Muscle of back (tissue), 11 donors: Measurements from ENCODE around the gene ASCL1. TPM values are rescaled to one million over a fixed set of nuclear protein-coding genes. Genes with fewer than 3 reads are reported as not detected.

ENCODE experiments used
- DNase-seq, 3 donors: peaks; one replicate each; pipeline versions ENCODE4 v3.0.0 to v3.0.0-alpha.2; 2013
- polyA plus RNA-seq, 10 donors: library from polyadenylated mRNA; unstranded; fragments of 120-200 nt; gene quantifications; one replicate each; pipeline ENCODE4 v1.2.1, GENCODE V29; 2013; ENCODE audit not compliant: insufficient read length in 10 of 10

Gene ASCL1
- polyA plus RNA-seq, 10 donors, result 0.05 to 0.22 (median 0.16) TPM; not detected in 7

- DNase-seq, result no peak
These were observed 6.4 kb upstream of the ASCL1 start for GRCh38 chr12:102950950-102951619.

GRCh38 chr12:102951841-102952240 is 5.6 kb upstream of the ASCL1 start:
- no peak for DNase-seq

- no peak for DNase-seq
These were observed 4.3 kb upstream of the ASCL1 start for GRCh38 chr12:102953221-102953620.

GRCh38 chr12:102954134-102954533 is 3.3 kb upstream of the ASCL1 start:
- DNase-seq, result no peak

GRCh38 chr12:102955926-102956737 is 1.3 kb upstream of the ASCL1 start:
- DNase-seq, result no peak

- DNase-seq, result no peak
These were observed 641 bp upstream of the ASCL1 start for GRCh38 chr12:102956738-102957327.

GRCh38 chr12:102958073-102958829 is 777 bp downstream of the ASCL1 start:
- peak in 2 of 3 donors; percentile 3 to 69 for DNase-seq

- DNase-seq, result no peak
These were observed 1.3 kb downstream of the ASCL1 start for GRCh38 chr12:102958830-102959176.

- no peak for DNase-seq
These were observed 1.9 kb downstream of the ASCL1 start for GRCh38 chr12:102959391-102959790.

- no peak for DNase-seq
These were observed 3.4 kb downstream of the ASCL1 start for GRCh38 chr12:102960766-102961465.

GRCh38 chr12:102961466-102961855 is 4.0 kb downstream of the ASCL1 start:
- no peak for DNase-seq

- no peak for DNase-seq
These were observed 5.1 kb downstream of the ASCL1 start for GRCh38 chr12:102962532-102962931.

GRCh38 chr12:102962986-102963385 is 5.5 kb downstream of the ASCL1 start:
- no peak for DNase-seq

- DNase-seq, result no peak
These were observed 6.3 kb downstream of the ASCL1 start for GRCh38 chr12:102963796-102964195.

GRCh38 chr12:102964872-102965271 is 7.4 kb downstream of the ASCL1 start:
- DNase-seq, result no peak

- DNase-seq, result no peak
These were observed 8.0 kb downstream of the ASCL1 start for GRCh38 chr12:102965281-102966155.

- no peak for DNase-seq
These were observed 8.9 kb downstream of the ASCL1 start for GRCh38 chr12:102966200-102966863.

- no peak for DNase-seq
These were observed 13.3 kb downstream of the ASCL1 start for GRCh38 chr12:102970780-102971179.

GRCh38 chr12:102971227-102971626 is 13.8 kb downstream of the ASCL1 start:
- DNase-seq, result no peak

- no peak for DNase-seq
These were observed 16.1 kb downstream of the ASCL1 start for GRCh38 chr12:102973583-102973982.
